OCI-M2 (cell line): Measurements from ENCODE around the gene CNTNAP1.

Experiments used
- DNase-seq: peaks from one replicate; lab custom pipeline; 2025; ENCODE audit not compliant: unreplicated experiment; lab: John Stamatoyannopoulos, UW

The CNTNAP1 gene

DNA sequence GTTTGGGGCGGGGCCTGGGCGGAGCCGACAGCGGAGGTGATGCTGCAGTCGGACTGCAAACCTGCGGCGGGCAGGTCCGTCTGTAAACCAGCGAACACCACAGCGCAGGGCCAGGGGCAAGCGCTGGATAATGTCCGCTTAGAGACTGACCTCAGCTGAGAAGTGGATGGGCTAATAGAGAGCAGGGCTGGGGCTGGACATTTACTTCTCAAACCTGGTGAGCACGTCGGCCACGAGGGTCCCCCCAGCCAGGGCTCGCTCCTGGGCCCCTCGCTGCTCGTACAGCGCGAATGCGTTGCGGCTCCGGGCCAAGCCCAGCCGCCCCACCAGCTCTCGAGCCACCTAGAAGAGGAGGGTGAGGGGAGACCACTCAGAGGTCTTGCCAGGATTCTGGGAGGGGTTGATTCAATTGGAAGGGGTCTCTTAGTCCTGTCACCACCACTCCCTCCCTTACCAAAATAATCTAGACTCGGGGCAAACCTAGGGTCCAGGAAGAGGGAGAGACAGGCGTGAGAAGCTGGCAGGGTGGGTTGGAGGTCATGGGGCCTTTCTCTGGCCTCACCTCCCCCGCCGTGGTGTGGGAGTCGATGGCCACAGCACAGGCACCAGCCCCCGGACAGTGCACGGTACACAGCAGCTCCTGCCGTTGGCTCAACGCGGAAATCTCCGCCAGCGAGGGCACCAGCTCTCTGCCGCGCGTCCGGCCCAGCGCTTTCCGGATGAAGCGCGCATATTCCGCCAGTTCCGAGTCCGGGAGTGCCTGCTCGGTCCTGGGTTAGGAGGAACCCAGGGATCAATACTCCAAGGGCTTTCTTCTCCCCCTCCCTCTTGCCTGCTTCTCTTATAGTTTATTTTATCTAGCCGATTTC, 11.3 kb upstream of the CNTNAP1 start:
- no peak for DNase-seq

GRCh38 chr17:42672038-42672437, 10.3 kb upstream of the CNTNAP1 start:
- no peak for DNase-seq

DNA sequence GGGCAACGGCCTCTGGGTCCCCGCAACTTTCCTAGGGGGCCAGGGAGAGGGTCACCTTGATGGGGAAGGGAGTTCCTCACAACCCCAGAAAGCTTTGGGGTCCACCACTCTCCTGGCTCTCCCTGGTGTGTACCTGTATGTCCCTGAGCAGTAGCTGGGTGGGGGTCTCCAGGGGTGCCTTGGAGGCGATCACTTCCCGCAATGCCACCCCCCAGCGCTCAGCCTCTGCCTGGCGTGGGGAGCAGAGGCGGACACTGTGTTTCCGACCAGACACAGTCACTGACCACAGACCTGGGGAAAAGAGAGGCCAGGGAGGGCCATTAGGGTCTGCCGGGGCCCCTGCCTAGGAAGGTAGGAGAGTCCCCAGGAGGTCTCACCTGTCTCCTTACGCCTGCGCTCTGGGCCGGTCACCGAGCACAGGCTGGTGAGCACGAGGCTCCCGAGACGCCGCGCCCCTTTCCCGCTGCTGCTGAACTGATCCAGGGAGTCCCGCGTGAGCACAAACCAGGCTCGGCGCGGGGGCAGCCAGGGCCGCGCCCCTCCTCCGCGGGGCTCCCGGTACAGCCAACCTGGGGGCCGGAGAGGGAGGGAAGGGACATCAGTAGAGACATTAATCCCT, 9.0 kb upstream of the CNTNAP1 start:
- DNase-seq: no peak

DNA sequence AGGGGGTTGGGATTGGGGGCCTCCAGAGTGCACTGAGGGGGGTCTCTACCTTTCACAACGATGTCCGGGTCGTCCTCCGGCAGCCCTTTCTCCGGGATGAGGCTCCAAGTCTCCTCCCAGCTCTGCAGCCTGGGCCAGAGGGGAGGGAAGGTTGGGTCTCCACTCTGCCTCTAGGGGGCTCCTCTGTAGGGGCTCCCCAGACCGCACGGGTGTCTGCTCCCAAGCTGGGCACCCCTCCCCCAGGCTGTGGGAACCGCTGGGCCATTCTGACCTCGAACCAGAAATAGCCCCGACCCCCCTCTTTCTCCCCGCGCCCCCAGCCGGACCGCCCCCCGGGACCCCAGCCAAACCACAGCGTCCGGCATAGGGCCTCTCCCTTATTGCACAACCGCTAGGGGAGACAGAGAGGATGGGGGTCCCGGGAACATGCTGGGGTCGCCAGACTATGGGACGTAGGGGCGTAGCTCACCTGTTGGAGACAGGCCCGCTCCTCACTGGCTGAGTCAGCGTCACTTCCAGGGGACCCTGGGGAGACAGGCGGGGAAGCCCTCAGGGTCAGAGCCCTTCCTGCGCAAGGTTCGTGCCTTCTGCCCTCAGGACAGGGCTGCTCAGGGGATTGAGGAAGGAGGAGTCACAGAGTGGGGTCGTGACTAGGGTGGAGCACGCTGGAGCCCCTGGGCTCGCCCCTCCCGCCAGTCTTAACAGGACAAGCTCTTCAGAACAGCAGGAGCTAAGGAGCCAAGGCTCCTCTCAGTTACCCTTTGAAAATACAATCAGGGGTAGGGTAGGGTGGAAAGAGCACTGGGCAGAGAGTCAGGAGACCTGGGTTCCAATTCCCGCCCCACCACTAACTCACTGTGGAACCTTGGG, 8.2 kb upstream of the CNTNAP1 start:
- DNase-seq: no peak

DNA sequence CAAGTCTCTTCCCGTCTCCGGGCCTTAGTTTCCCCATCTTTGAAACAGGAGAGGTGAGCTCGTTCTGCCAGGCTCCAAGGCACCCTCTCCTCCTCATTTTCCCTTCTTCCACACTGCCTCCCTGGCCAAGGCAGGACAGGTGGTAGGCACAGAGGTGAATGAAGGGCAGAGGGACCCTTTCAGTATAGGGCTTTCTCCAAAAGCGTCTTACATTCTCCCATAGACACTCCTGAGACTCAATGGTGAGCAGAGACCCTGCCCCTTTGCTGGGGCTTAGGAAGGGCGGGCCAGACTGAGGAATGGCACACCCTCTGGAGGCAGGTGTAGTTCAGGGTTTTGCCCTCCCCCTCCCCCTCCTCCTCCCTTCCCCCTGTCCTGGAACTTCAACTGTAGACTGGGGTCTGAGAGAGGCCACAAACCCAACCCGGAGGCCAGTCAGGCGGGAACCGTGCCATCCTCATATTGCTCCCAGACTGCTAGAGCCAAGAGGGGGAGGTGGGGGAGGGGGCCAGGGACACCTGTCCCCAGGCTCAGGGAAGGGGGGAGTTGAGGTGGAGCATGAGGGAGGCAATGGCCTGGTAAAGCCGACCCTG, 7.5 kb upstream of the CNTNAP1 start:
- no peak for DNase-seq

- no peak for DNase-seq
Observed at GRCh38 chr17:42675348-42675964, 6.9 kb upstream of the CNTNAP1 start.

- no peak for DNase-seq
Observed at GRCh38 chr17:42675965-42676423, 6.3 kb upstream of the CNTNAP1 start.

GRCh38 chr17:42676424-42677011, 5.8 kb upstream of the CNTNAP1 start, which contains the start of gene PLEKHH3:
PLEKHH3 (minus strand) TSS chr17:42676994; CDS start chr17:42676563, 431 bp downstream.
- DNase-seq: no peak

- DNase-seq: peak; percentile 85
Observed at GRCh38 chr17:42677012-42677857, 5.1 kb upstream of the CNTNAP1 start.

DNA sequence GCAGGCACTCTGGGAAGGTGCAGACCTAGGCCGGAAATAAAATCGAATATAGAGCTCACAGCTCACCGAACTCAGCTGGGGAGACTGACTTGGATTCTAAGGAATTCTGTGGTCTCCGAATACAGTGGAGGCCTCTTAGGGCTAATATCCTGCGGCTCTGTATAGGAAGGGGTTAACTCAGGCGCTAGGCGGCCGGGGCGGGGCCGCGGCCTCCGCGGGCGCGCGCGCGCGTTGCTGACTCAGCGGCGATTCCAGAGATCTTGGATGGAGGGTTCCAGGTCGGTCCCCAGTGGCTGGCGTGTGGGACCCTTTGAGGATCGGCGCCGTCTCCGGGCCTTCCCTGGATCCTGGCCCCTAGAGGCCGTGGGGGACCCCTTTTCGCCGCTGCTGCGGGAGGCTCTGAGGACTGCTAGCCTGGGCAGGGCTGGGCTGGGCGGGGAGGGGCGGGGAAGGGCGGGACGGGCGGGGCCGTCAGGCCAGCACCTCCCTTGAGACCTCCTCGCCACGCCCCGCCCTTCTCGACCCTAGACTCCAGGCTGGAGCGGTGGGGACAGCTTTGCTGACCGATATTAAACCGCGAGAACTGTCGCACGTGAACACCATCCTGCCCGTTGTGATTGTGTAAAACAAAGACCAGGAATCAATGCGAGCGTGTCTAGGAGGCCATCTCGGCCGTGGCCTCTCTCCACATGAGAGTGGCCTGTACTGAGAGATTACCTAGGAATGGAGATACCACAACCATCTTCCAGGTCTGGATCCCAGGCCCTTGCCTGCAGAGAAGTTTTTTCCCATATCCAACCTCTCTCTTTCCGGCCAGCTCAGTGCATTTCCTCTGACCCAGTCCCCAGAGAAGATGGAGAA, 4.2 kb upstream of the CNTNAP1 start:
- DNase-seq: peak; percentile 79

- no peak for DNase-seq
Observed at GRCh38 chr17:42678951-42679491, 3.3 kb upstream of the CNTNAP1 start.

DNA sequence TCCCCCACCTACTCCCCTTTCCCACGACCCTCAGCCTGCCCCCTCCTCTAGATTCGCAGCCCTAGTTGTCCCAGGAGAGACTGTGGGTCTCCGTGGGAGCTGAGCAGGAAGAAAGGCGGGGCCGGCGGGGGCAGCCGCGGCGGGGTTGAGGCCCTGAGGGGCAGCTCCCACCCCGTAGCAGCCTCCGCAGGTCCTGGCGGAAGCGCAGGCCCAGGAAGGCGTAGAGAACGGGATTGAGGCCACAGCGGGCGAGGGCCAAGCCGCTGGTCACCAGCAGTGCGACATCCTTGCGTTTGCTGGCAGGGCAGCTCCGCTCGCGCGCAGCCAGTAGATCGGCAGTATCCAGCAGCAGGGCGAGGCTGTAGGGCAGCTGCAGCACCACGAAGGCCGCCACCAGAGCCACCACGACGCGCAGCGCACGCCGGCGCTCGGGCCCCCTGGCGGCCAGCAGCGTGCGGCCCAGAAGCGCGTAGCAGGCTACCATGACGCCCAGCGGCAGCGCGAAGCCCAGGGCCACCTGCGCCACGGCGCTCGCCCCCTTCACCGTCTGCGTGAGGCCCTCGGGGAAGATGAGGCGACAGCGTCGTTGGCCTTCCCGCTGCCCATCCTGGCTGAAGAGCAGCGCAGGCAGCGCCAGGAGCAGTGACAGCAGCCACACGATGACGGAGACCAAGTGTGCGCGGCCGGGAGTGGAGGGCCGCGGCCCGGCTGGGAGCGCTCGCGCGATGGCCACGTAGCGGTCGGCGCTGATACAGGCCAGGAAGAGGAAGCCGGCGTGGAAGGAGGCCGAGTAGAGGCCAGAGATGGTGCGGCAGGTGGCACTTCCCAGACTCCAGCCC, 2.6 kb upstream of the CNTNAP1 start:
- no peak for DNase-seq

- DNase-seq: no peak
Observed at GRCh38 chr17:42680331-42680808, 2.0 kb upstream of the CNTNAP1 start.

DNA sequence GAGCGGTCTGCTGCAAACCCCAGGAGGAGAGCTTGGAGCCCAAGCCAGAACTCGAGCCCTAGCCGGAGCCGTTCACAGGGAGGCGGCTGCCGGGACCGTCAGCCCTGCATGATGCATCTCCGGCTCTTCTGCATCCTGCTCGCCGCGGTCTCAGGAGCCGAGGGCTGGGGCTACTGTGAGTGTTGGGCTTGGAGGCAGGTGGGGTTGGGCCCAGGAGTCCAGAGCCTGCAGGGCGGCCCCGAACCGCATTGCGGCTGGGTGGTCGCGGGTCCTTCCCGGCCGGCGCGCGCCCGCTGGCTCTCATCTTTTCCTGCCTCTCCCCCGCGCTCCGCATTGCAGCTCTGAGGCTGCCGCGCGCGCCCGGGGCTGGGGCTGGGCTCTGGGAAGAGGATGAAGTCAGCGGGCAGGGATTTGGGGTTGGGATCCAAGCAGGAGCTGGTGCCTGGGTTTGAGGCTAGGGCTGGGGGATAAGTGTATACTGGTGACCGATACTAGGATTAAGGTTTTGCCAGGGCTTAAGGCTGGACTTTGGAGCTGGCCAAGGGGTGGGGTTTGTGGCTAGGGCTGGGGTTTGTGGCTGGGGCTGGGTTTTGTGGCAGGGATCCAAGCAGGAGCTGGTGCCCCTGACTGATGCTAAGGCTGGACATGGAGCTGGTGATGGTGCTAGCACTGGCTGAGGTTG, 532 bp downstream of the CNTNAP1 start:
- no peak for DNase-seq

DNA sequence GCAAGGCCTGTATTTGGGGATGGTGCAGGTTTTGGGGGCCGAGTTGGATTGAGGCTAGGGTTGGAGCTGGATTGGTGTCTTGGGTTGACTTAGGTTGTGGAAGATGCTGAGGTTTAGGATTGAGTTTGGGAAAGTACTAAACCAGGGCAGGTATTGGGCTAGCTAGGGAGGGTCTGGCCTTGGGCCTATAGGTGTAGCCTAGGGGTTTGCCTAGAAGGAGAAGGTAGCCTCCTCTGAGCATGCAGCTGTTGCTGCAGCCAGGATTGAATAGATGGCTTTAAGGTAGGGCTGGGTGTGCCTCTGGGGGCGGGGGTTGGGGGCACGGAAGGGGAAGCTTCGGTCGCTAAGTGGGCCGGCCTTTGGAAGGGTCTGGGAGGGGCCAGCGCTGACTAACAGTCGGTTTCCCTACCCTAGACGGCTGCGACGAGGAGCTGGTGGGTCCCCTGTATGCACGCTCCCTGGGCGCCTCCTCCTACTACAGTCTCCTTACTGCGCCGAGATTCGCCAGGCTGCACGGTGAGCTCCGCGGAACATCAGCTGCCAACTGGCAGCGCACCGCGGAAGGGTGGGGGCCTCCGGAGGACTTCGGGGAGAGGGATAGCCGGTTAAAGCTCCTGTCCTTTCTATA, 1.2 kb downstream of the CNTNAP1 start:
- no peak for DNase-seq
